ENCODE measurements around the gene FFAR3. TPM values are rescaled to one million over a fixed set of nuclear protein-coding genes. Genes with fewer than 3 reads are reported as not detected.

Gene FFAR3
- total and polyA plus RNA-seq, 4 donors, result 0.33 TPM; not detected in 3

- no peak for TF ChIP-seq ZBTB33 (IDR thresholded peaks at IDR 0.05)
- TF ChIP-seq EGR1 (IDR thresholded peaks at IDR 0.05; ENCODE audit: low read depth in 2 of 2), result no peak
- no peak for TF ChIP-seq GABPA (IDR thresholded peaks at IDR 0.05 in 1 of 2, conservative IDR thresholded peaks at IDR 0.05 in 1 of 2)
- no peak for TF ChIP-seq FOXA1 (IDR thresholded peaks at IDR 0.05)
- no peak for TF ChIP-seq REST (IDR thresholded peaks at IDR 0.05)
- no peak for TF ChIP-seq NR2F2 (IDR thresholded peaks at IDR 0.05)
- no peak for TF ChIP-seq HNF4G (IDR thresholded peaks at IDR 0.05)
- no peak for TF ChIP-seq MAX (IDR thresholded peaks at IDR 0.05)
- no peak for TF ChIP-seq YY1 (IDR thresholded peaks at IDR 0.05)
- no peak for TF ChIP-seq HNF4A (conservative IDR thresholded peaks at IDR 0.05)
- no peak for TF ChIP-seq JUND (IDR thresholded peaks at IDR 0.05)
- TF ChIP-seq TAF1 (conservative IDR thresholded peaks at IDR 0.05), result no peak
- TF ChIP-seq SP1 (IDR thresholded peaks at IDR 0.05), result no peak
- H3K9ac ChIP-seq (ENCODE audit: low read depth in 1 of 2, low read length in 2 of 2), result no peak overlapping the region
- no peak overlapping the region for H3K27ac ChIP-seq (ENCODE audit: low read depth in 1 of 2, low read length in 2 of 2)
- peaks cover 0 to 4% (median under 1%) of the 10 kb centered on the region in 4 donors for H3K4me1 ChIP-seq (ENCODE audit: control insufficient read depth in 4 of 4, insufficient read depth in 4 of 4, low read length in 3 of 4)
- no peaks in the 10 kb centered on the region for H3K9me3 ChIP-seq (ENCODE audit: control insufficient read depth in 4 of 4, low read length in 3 of 4)
- H3K4me3 ChIP-seq (ENCODE audit: low read depth in 1 of 3, low read length in 3 of 3), result no peak overlapping the region
- no peaks in the 10 kb centered on the region for H3K36me3 ChIP-seq (ENCODE audit: control insufficient read depth in 4 of 4, insufficient read depth in 3 of 4, low read depth in 1 of 4, low read length in 3 of 4)
- no peak for DNase-seq (ENCODE audit: low spot score)
- 92% methylated on average over 21 of the region's 21 CpGs for WGBS
- no peaks in the 10 kb centered on the region for H3K27me3 ChIP-seq (ENCODE audit: control insufficient read depth in 4 of 4, insufficient read depth in 4 of 4, low read length in 3 of 4)
Measured at GRCh38 chr19:35311901-35312665, 46.2 kb upstream of the FFAR3 start.

GRCh38 chr19:35313587-35313986, 44.7 kb upstream of the FFAR3 start:
- no peak overlapping the region for H3K9ac ChIP-seq (ENCODE audit: low read depth in 1 of 2, low read length in 2 of 2)
- WGBS, result 61% methylated on average over 7 of the region's 7 CpGs
- no peaks in the 10 kb centered on the region for H3K36me3 ChIP-seq (ENCODE audit: control insufficient read depth in 4 of 4, insufficient read depth in 3 of 4, low read depth in 1 of 4, low read length in 3 of 4)
- no peak for DNase-seq (ENCODE audit: low spot score)
- no peaks in the 10 kb centered on the region for H3K27me3 ChIP-seq (ENCODE audit: control insufficient read depth in 4 of 4, insufficient read depth in 4 of 4, low read length in 3 of 4)
- H3K4me1 ChIP-seq (ENCODE audit: control insufficient read depth in 4 of 4, insufficient read depth in 4 of 4, low read length in 3 of 4), result peaks cover 0 to 4% (median under 1%) of the 10 kb centered on the region in 4 donors
- no peak overlapping the region for H3K27ac ChIP-seq (ENCODE audit: low read depth in 1 of 2, low read length in 2 of 2)
- no peak overlapping the region for H3K4me3 ChIP-seq (ENCODE audit: low read depth in 1 of 3, low read length in 3 of 3)
- H3K9me3 ChIP-seq (ENCODE audit: control insufficient read depth in 4 of 4, low read length in 3 of 4), result no peaks in the 10 kb centered on the region
- TF ChIP-seq ZBTB33 (IDR thresholded peaks at IDR 0.05), result no peak
- no peak for TF ChIP-seq MAX (IDR thresholded peaks at IDR 0.05)
- TF ChIP-seq HNF4G (IDR thresholded peaks at IDR 0.05), result no peak
- TF ChIP-seq RAD21 (IDR thresholded peaks at IDR 0.05), result no peak
- no peak for TF ChIP-seq NR2F2 (IDR thresholded peaks at IDR 0.05)
- no peak for TF ChIP-seq JUND (IDR thresholded peaks at IDR 0.05)
- no peak for TF ChIP-seq HNF4A (conservative IDR thresholded peaks at IDR 0.05)
- no peak for TF ChIP-seq FOXA2 (IDR thresholded peaks at IDR 0.05)
- no peak for TF ChIP-seq EGR1 (IDR thresholded peaks at IDR 0.05; ENCODE audit: low read depth in 2 of 2)
- TF ChIP-seq ATF3 (IDR thresholded peaks at IDR 0.05), result no peak
- no peak for TF ChIP-seq TAF1 (conservative IDR thresholded peaks at IDR 0.05)
- no peak for TF ChIP-seq RXRA (IDR thresholded peaks at IDR 0.05)
- TF ChIP-seq REST (IDR thresholded peaks at IDR 0.05), result no peak
- no peak for TF ChIP-seq GABPA (IDR thresholded peaks at IDR 0.05 in 1 of 2, conservative IDR thresholded peaks at IDR 0.05 in 1 of 2)
- TF ChIP-seq YY1 (IDR thresholded peaks at IDR 0.05), result no peak
- no peak for TF ChIP-seq SP1 (IDR thresholded peaks at IDR 0.05)
- no peak for TF ChIP-seq FOXA1 (IDR thresholded peaks at IDR 0.05)
